NCI-H446 (cell line): ENCODE measurements around the gene ACCS.

Source experiments
- DNase-seq, 2 experiments: peaks; one replicate each; lab custom pipeline; 2025; lab: John Stamatoyannopoulos, UW

Gene ACCS

DNA sequence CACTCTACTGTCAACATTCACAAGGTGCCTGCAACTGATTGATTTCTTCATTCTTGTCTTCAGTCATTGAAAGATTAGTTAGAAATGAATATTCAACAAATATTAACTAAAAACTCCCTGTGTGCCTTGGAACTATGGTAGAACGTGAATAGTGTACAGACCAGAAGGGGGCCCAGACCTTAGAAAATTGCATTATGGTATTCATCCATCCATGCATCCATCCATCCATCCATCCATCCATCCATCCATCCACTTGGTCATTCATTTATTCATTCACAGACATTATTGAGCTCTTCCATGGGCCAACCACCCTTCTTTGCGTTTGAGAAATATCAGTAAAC lies 28.4 kb upstream of the ACCS start:
- DNase-seq = no peak

DNA sequence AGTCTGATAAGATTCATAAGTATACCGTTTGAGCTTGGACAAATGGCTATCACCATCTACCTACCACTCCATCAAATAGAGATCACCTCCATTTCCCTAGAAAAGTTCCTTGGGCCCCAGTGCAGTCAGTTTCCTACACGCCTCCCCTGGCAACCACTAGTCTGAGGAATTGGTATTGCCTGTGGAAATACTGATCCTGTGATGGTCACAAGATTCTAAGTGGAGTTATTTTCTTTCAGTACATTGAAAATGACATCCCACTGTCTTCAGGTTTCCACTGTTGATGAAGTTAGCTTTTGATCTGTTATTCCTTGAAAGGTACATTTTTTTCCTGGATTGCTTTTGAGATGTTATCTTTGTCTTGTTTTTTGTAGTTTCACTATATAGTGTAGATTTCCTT lies 22.9 kb upstream of the ACCS start:
- no peak for DNase-seq

DNA sequence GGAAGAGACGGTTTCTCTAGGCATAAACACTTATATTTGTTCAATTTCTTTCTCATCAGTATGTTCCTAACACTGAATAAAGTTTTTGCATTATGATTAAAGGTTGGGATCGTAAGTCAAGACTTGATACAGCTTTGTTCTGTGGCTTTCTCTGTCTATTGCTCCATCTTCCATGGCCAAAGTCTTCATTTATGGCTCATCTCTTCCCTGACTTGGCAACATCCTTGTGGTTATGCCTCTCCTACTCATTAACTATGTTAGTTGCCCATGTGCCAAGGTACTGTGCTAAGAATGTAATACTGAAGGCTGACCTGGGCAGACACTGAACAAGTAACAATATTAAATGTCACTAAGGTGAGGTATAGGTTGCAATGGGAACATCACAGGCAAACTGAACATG lies 19.9 kb upstream of the ACCS start:
- DNase-seq = no peak

DNA sequence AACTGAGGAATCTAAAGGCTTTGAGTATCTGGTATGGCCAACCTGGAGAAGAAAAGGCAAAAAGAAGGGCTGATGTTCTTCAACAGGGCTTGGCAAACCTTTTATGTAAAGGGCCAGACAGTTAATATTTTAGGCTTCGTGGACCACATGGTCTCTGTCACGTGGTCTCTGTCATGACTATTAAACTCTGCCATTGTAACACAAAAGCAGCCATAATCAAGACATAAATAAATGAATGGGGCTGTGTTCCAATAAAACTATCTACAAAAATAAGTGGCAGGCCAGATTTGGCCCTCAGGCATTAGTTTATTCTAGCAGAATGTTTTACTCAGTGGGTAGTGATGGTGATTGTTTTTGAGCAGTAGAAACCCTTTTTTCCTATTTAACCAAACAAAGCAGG lies 18.8 kb upstream of the ACCS start:
- DNase-seq = no peak

DNA sequence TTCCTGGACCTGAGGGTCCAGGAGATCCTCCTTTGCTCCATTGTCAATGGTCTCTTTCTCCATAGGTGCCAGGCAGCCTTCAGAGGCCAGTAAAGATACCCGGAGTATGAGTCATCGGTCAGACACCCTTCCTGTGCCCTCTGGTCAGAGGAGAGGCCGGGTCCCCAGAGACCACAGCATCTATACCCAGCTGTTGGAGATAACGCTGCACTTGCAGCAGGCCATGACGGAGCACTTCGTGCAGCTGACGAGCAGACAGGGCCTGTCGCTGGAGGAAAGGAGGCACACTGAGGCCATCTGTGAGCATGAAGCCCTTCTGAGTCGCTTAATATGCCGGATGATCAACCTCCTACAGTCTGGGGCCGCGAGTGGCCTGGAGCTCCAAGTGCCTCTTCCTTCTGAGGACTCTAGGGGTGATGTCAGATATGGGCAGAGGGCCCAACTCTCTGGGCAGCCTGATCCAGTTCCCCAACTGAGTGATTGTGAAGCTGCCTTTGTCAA lies 18.1 kb upstream of the ACCS start, which contains the start of gene ACCSL:
TSS of gene ACCSL (plus strand) at position 51 of the 501 bp plus-strand sequence. CDS start at position 107, 56 bp downstream.
- no peak for DNase-seq

DNA sequence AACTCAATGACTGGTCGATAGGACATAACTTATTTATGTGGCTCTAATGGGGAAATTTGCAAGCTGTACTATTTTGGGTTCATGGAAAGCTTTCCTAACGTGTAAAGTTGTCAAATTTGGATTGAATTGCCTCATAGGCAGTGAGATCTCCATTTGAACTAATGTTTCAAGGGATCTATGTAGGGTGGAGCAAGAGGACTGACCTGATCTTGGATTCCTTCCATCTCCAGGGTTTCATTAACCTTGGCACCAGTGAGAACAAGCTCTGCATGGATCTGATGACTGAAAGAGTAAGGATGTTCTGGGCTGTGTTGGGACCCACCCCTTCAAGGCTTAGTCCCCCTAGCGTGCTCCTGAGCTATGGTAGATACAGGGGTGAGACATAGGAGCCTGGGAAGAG lies 16.2 kb upstream of the ACCS start:
- DNase-seq = no peak

DNA sequence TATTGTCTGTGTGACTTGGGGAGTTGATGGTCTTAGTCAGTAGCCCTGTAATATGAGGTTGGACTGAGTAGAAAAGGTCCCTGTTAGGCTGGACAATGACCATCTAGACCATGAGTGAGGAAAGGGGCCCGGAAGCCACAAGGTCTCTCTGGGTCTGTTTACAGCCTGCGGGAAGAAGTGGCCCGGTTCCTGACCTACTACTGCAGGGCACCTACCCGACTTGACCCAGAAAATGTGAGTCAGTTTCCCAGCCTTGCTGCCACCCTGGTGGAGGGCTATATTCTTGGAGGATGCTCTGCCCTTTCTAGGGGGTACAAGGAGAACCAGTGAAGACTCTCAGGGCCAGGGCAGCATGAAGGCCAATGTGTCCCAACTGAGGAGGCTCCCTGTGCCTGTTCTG lies 14.9 kb upstream of the ACCS start:
- DNase-seq = no peak

DNA sequence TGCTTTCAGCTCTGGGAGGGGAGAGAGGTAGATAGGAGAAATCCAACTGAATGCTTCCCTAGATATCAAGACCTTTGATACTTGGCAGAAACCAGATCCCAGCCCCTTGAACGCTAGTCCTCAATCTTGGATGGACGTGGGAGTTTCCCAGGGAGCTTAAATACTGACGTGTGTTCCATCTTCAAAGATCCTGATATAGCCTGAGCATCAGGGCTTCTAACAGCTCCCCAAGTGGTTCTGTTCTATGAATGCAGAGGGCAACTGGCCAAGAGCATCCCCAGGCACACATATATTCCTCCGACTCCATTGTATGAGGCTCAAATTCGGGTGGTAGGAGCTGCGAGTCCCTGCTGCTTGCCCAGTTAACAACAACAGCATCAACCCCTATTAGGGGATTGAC lies 8.7 kb upstream of the ACCS start:
- DNase-seq = no peak

DNA sequence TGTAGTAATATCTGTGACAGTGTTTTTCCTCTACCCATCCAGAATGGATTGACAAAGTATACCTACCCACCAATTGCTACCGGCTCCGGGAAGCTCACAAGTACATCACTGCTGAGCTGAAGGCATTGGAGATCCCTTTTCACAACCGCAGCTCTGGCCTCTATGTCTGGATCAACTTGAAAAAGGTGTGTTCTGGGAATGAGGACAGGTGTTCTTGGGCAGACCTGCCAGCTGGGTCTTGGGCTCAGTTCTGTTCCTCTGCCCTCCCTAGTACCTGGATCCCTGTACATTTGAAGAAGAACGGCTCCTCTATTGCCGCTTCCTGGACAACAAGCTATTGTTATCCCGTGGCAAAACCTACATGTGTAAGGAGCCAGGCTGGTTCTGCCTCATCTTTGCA lies 7.8 kb upstream of the ACCS start:
- DNase-seq = no peak

DNA sequence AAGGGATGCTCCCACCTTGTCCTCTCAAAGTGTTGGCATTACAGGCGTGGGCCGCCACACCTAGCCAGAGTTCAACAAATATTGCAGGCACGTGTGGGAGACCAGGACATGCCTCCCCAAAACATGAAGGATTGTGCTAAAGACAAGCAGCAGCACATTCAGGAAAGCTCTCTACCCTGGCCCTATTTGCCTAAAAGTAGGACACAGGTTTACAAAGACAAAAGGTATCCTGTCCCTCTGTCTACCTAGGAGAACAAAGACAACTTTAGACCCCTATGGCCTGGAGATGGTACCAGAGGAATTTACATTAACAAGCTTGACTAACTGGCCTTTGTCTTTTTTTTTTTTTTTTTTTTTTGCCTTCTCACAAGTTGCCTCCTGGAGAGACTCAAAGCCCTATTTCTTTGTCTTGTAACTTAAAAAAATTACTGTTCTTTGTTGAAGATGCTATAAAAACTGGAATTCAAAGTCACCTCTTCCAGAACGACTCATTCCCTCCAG lies 859 bp upstream of the ACCS start:
- no peak for DNase-seq

DNA sequence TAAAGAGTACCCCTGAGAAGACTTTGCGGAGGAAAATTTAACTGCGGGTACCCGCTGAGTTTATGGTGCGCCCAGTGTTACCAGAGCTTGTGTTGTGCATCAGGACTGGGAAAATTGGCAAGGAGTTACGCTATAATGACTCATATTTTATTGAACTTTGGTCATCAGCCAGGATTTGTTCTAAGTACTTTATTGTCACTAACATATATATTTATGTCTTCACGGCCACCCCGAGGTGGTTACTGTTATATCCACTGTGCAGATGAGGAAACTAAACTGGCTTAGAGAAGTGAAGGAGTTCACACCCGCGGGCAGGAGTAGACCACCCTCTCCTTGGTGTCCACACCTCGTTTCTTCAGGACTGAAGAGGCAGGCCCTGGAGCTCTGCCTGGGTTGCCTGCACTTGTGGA lies 667 bp downstream of the ACCS start:
- peak in 1 of 2 experiments; percentile 32 for DNase-seq

DNA sequence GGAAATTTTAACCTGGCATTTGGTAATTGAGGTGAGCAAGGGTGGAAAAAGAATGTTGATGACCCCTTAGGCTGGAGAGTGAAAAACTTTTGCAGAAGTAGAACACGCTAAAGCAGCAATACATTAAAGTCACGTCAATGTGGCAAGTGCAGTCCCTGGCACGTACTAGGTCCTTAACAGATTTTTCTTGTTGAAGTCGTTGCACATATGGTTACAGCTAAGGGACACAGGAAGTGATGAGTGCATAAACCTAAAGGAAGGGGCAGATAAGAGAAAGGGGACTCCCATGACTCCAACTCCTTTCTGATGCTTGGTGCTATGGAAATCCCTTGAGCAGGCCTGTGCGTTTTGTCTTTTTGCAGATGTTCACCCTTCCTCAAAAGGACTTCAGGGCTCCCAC lies 1.2 kb downstream of the ACCS start:
- no peak for DNase-seq

DNA sequence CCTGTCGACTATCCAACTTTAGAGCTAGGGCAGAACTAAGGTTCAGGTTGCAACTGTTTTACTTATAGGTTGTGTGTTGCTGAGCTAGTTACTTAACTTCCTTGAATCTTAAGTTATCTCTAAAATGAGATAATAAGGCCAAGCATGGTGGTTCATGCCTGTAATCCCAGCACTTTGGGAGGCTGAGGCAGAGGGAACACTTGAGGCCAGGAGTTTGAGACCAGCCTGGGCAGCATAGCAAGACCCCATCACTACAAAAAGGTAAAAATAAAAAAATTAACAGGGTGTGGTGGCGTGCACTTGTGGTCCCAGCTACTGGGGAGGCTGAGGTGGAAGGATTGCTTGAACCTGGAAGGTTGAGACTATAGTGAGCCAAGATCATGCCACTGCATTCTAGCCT lies 2.1 kb downstream of the ACCS start:
- DNase-seq = no peak

DNA sequence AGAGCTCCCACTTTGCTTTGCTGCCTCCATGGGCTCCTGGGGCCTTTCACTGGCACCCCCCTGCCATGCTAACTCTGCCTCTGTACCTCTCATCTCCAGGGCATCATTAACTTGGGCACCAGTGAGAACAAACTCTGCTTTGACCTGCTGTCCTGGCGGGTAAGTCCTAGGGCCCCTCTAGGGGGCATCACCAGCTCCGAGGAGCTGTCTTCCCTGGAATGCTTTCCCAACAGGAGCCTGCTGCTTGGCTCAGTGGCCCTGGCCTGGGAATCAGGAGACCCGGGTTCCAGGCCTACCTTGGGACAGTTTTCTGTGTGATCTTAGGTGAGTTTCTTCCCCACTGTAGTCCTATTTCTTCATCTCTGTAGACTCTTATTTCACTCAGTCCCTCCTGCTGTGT lies 5.1 kb downstream of the ACCS start:
- no peak for DNase-seq

DNA sequence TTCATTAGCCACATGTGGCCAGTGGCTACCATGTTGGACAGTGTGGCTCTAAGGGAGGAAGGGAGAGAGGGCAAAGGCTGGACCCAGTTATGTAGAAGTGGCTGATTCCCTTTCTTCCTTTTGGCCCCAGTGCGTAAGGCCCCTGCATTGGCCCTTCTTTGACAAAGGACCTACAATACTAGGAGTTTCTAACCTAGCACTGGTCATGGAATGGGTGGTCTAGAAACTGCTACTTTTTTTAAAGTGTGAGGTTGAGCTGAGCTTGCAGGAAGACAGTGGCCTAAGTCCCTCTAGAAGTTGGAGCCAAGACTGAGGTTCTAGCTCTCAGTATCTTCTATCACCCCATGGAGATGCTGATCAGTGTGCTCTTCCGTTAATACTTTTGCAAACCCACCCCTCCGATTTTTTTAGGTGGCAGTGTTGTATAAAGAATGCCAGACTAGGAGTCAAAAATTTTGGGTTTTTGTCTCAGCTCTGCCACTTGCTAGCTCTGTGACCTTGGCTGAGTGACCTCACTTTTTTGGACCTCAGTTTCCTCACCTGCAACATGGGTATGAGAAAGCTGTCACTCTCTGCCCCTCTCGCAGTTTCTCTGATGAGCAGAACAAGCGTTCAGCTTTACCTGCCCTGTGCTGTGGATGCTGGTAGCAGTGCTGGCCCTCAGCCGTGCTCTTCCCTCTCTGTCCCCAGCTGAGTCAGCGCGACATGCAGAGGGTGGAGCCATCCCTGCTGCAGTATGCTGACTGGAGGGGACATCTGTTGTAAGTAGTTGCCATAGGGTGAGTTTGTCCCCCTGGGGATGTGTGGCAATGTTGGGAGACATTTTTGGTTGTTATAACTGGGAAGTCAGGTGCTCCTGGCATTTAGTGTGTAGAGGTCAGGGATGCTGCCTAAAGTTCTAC lies 6.9 kb downstream of the ACCS start:
- no peak for DNase-seq

DNA sequence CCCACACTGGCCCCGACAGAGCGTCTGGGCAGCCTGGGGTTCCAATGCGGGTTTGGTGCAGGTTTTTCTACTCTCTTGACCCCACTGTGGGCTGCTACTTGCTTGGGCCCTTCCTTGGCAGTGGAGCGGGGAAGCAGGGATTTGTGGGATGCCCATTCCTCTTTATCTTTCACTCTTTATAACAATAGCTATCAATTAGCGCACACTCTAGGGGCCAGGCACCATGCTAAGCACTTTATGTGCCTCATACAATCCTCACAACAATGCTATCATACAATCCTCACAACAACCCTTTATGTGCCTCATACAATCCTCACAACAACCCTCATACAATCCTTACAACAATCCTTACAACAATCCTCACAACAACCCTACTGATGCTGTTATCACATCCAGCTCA lies 12.7 kb downstream of the ACCS start:
- DNase-seq = no peak

DNA sequence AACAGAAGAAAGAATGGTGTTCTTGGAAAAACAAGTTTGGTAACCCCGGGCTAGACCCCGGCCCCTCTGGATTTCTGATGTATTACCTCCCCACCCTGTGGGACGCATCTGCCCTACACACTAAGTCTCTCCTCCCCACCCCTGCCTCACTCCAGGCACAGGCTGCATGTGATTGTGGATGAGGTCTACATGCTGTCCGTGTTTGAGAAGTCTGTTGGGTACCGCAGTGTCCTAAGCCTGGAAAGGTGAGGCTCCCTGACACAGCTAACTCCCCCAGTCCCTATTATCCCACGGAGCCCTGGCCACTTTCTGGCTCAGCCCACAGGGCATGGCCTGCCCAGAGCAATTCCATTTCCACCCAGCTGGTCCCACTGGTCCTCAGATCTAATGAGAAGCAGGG lies 13.3 kb downstream of the ACCS start:
- DNase-seq = no peak

DNA sequence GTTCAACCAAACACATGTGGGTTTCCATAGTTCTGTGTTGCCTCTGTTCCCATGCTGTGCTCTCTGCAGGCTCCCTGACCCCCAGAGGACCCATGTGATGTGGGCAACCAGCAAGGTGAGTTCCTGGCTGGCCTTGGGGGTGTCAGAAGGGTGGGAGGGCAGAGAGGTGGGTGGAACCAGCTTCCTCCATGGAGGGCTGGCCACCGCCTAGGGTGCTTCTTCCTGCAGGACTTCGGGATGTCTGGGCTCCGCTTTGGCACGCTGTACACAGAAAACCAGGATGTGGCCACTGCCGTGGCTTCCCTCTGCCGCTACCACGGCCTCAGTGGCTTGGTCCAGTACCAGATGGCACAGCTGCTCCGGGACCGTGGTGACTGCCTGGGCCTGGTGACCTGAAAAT lies 14.9 kb downstream of the ACCS start:
- no peak for DNase-seq

DNA sequence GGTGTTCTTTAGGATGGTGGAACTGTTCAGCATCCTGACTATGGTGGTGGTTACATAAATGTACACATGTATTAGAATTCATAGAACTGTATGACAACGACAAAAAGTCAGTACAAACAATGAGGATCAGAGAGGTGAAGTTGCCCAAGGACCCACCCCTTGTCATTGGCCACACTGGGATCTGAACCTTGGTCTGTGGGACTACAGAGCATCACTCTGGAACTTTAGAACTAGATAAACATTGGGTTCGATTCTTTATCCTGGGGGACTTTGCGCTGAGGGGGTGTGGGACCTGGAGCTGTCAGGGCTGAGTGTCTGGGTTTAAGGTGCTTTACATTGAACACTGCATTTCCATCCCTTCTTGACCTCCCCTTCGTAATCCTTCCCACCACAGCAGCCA lies 16.6 kb downstream of the ACCS start:
- DNase-seq = no peak

DNA sequence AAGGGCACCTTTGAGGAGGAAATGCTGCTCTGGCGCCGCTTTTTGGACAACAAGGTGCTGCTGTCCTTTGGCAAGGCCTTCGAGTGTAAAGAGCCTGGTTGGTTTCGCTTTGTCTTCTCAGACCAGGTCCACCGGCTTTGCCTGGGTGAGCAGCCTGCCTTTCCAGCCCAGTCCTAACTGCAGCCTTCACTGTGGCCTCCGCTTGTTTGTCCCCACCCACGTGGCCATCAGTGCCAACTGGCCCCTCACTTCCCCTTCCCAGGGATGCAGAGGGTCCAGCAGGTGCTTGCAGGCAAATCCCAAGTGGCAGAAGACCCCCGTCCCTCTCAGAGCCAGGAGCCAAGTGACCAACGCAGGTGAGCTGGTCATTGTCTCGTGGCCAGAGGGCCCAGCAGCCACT lies 17.4 kb downstream of the ACCS start:
- DNase-seq = no peak

DNA sequence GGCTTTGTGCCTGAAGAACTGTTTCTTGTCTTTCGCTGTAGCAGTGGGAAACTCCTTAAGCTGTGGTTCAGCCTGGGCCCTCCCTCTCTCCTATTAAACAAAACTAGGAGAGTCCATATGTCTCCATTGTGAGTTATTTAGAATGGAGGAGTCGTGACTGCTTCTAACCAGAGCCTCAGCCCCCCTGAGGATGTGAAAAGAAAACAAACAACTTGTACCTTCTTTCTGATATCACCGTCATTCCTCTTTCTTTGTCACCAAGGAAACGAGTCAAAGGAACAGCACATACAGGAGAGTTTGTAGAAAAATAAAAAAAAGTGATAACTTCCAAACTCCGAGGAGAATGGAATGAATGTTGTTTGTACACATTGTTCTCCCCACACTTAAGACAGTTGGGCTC lies 17.8 kb downstream of the ACCS start:
- no peak for DNase-seq

DNA sequence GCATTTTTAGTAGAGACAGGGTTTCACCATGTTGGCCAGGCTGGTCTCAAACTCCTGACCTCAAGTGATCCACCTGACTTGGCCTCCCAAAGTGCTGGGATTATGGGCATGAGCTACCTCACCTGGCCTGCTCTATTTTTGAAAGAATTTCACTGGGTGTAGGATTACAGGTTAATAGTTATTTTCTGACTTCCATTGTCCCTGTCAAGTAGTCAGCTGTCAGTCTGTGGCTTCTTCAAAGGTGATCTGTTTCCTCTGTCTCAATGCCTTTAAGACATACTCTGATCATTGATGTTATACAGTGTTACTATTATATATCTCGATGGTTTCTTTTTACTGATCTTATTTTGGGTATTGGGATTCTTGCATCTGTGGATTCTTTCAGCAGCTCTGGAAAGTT lies 19.3 kb downstream of the ACCS start:
- DNase-seq = no peak

DNA sequence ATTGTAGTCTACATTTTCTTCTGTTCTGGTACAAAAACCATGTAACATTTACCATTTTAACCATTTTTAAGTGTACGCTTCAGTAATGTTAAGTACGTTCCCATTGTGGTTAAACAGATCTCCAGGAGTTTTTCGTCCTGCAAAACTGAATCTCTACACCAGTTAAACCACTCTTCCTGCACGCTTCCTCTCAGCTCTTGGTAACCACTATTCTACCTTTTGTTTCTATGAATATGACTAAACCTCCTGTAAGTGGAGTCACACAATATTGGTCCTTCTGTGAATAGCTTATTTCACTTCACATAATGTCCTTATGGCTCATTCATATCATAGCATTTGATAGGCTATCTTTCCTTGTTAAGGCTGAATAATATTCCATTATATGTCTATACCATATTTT lies 22.3 kb downstream of the ACCS start:
- no peak for DNase-seq

DNA sequence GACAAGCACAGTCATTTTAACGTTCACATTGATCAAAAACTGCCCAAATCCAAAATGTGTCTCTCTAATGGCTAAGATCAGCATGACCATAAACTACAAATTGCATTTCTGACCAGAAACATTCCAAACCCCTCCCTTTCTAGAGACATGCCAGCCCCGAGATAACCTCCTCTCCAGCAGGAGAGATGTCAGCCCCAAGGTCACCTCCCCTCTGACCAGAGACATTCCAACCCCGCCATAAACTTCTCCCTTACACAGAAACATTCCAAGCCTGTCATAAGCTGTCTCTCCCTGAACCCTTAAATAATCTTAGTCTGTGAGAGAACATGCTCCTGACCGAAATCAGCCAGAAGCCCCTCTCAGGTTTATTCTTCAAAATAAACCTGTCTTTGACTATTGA lies 22.8 kb downstream of the ACCS start:
- no peak for DNase-seq
